Measurements from ENCODE around the gene PNKD.

DNA sequence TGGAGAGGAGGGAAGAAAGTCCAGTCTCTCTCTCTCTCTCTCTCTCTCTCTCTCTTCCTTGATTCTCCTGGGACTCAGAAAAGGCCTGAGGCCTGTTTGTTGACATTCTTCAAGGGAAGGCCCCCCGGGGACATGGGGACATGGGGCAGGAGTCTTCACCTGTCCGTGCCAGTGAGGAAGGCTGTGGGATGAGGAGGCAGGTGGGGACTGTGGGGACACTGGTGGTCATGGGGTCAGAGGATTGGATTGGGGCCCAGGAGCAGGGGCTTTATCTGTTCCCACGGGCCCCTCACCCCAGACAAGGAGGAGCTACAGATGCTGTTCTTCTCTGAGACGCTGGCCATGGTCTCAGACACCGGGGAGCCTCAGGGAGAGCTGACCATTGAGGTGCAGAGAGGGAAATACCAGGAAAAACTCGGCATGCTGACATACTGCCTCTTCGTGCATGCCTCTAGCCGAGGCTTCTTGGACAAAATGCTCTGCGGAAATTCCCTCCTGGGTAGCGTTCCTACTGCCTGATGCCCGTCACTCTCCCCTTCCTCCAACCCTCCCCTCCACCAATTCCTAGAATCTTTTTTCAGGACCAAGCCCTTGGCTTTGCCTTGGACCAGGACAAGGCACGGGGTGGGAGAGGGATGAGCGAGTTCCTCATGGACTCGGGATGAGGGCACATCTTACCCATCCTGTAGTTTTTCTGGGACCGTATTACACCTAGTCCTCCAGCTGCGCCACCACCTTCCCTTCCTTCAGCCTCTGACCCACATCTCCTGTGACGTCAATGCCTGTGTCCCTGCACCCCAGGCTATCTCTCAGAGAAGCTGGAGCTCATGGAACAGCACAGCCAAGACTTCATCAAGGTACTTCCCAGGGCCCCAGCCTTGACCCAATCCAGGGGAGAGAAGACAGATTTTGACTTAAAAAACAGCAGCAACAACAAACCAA, 87.2 kb downstream of the PNKD start:
- TF ChIP-seq, protein P1, sequence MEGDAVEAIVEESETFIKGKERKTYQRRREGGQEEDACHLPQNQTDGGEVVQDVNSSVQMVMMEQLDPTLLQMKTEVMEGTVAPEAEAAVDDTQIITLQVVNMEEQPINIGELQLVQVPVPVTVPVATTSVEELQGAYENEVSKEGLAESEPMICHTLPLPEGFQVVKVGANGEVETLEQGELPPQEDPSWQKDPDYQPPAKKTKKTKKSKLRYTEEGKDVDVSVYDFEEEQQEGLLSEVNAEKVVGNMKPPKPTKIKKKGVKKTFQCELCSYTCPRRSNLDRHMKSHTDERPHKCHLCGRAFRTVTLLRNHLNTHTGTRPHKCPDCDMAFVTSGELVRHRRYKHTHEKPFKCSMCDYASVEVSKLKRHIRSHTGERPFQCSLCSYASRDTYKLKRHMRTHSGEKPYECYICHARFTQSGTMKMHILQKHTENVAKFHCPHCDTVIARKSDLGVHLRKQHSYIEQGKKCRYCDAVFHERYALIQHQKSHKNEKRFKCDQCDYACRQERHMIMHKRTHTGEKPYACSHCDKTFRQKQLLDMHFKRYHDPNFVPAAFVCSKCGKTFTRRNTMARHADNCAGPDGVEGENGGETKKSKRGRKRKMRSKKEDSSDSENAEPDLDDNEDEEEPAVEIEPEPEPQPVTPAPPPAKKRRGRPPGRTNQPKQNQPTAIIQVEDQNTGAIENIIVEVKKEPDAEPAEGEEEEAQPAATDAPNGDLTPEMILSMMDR (conservative IDR thresholded peaks at IDR 0.05): no peak
- no peak for TF ChIP-seq ZFX (IDR thresholded peaks at IDR 0.05)

Measured in C4-2B (cell line).